ENCODE results near the gene SLC22A5. TPM values are rescaled to one million over a fixed set of nuclear protein-coding genes. Genes with fewer than 3 reads are reported as not detected.

The SLC22A5 gene
- total and polyA plus RNA-seq, 10 of the 15 experiments (the other 5 are each of a cell fraction or from before 2014, with no cell fraction given) = 1.1 to 4.4 (median 2.3) TPM

DNA sequence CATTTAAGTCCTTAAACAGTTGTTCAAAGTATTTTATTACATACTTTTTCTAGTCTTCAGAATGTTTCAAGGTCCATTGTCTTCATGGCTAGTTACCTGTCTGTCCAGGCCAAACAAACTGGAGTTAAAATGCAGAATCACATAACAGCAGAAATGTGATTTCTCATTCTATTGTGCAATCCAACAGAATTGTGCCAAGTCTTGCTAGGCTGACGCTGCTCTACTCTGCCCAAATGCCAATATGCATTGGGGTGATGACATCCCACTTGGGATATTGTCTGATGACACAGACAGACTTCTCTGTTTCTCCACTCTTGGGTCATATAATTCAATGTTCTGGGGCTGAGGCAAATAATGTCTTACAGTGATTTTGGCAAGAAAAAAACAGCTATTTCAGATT lies 5.2 kb upstream of the SLC22A5 start:
- Histone ChIP-seq H3K4me2 (ENCODE audit: control insufficient read depth, insufficient read depth) (no peak overlapping the region), H3K27ac (ENCODE audit: control insufficient read depth, insufficient read depth) (no peak overlapping the region), H3K27me3 (replicated peaks in 1 of 2; ENCODE audit: control insufficient read depth in 2 of 2, insufficient read depth in 2 of 2, low read length in 1 of 2) (no peaks in the 10 kb centered on the region), H3K9ac (ENCODE audit: control insufficient read depth, insufficient read depth, low read length) (no peak overlapping the region), H2AFZ (ENCODE audit: control insufficient read depth, low read depth, low read length) (no peak overlapping the region), H3K4me1 (ENCODE audit: control insufficient read depth, insufficient read depth, low read length) (peaks cover 4% of the 10 kb centered on the region), H4K20me1 (ENCODE audit: control insufficient read depth, insufficient read depth) (no peaks in the 10 kb centered on the region), H3K79me2 (ENCODE audit: control insufficient read depth, insufficient read depth, low read length) (no peaks in the 10 kb centered on the region), H3K36me3 (ENCODE audit: control insufficient read depth in 2 of 2, insufficient read depth in 2 of 2, low read length in 1 of 2) (no peaks in the 10 kb centered on the region), H3K4me3 (no peak overlapping the region), H3K9me3 (replicated peaks; ENCODE audit: control insufficient read depth, insufficient read depth, low read length) (no peaks in the 10 kb centered on the region)
- WGBS (ENCODE audit: insufficient coverage, insufficient replicate concordance, low lambda C conversion rate, missing lambda C conversion rate) = 75% methylated on average over 1 of the region's 1 CpG
- BruUV-seq (replicated peaks) = no TSS peak
- ATAC-seq (no peak), DNase-seq (ENCODE audit: low read depth, low spot score) (no peak), FAIRE-seq (no peak)
- intact Hi-C loops (cut with micrococcal nuclease; ENCODE audit: unreplicated experiment) = no loop called here
- ChIA-PET CTCF (interaction anchor here (1.1 to 1.2 kb wide), 2 partner anchors 16 to 18 kb away, joined by 3 read pairs; no protein-coding TSS in a partner anchor), RAD21 (ENCODE audit: unreplicated experiment) (no interaction called here), SMC1A (ENCODE audit: uncharacterized antibody, unreplicated experiment) (interaction anchor here (1.5 kb wide), 1 partner anchor 8 kb away, joined by 3 read pairs; no protein-coding TSS in a partner anchor), POLR2A (no interaction called here)
- in situ Hi-C loops (cut with MboI) = no loop called here
- TF ChIP-seq MTA3 (IDR thresholded peaks at IDR 0.05; ENCODE audit: borderline replicate concordance, low read length) (no peak), CBX3 (IDR thresholded peaks at IDR 0.05; ENCODE audit: borderline replicate concordance, low read depth) (no peak), BMI1 (IDR thresholded peaks at IDR 0.05; ENCODE audit: borderline replicate concordance) (no peak), ZNF622 (IDR thresholded peaks at IDR 0.05) (no peak), PBX3 (IDR thresholded peaks at IDR 0.05; ENCODE audit: insufficient replicate concordance, low read depth, low read length) (no peak)

DNA sequence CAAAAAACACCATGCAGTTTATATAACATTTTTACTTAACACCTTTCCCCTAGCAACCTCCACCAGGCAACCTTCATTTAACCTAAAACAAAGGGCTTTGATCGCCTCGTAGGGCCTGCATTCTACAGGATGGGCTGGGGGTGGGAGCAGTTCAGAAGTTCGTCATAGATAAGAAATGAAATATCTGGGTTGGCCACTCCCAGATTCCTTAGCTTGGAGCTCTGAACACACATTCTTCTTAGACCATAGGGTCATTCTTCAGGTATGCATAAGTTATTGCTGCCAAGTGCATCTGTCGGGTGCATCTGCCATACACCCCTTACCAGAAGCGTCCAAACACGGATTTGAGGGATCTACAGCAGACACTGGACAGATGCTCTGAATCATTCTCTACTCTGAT lies 4.3 kb upstream of the SLC22A5 start:
- no peak for ATAC-seq
- POLR2A ChIA-PET = no interaction called here
- no peak for DNase-seq (ENCODE audit: low read depth, low spot score)
- Histone ChIP-seq H3K9me3 (replicated peaks; ENCODE audit: control insufficient read depth, insufficient read depth, low read length) (no peaks in the 10 kb centered on the region), H3K4me1 (ENCODE audit: control insufficient read depth, insufficient read depth, low read length) (peaks cover 5% of the 10 kb centered on the region), H3K9ac (ENCODE audit: control insufficient read depth, insufficient read depth, low read length) (no peak overlapping the region), H3K79me2 (ENCODE audit: control insufficient read depth, insufficient read depth, low read length) (no peaks in the 10 kb centered on the region), H3K4me2 (ENCODE audit: control insufficient read depth, insufficient read depth) (no peak overlapping the region), H3K4me3 (no peak overlapping the region), H4K20me1 (ENCODE audit: control insufficient read depth, insufficient read depth) (no peaks in the 10 kb centered on the region), H2AFZ (ENCODE audit: control insufficient read depth, low read depth, low read length) (no peak overlapping the region), H3K27ac (ENCODE audit: control insufficient read depth, insufficient read depth) (no peak overlapping the region), H3K36me3 (ENCODE audit: control insufficient read depth in 2 of 2, insufficient read depth in 2 of 2, low read length in 1 of 2) (no peaks in the 10 kb centered on the region), H3K27me3 (replicated peaks in 1 of 2; ENCODE audit: control insufficient read depth in 2 of 2, insufficient read depth in 2 of 2, low read length in 1 of 2) (no peaks in the 10 kb centered on the region; a peak in 1 of 4 replicates)
- SMC1A ChIA-PET (ENCODE audit: uncharacterized antibody, unreplicated experiment) = interaction anchor here (4.6 kb wide), 1 partner anchor 127 kb away, joined by 24 read pairs; no protein-coding TSS in a partner anchor
- no peak for FAIRE-seq
- CTCF ChIA-PET = interaction anchor here (0.5 to 1.1 kb wide), 2 partner anchors 185 to 300 kb away, joined by 3 read pairs; no protein-coding TSS in a partner anchor
- RAD21 ChIA-PET (ENCODE audit: unreplicated experiment) = interaction anchor here (1.0 kb wide), 1 partner anchor 170 kb away, joined by 3 read pairs; no protein-coding TSS in a partner anchor
- BruUV-seq (replicated peaks) = no TSS peak
- 87% methylated on average over 6 of the region's 6 CpGs for WGBS (ENCODE audit: insufficient coverage, insufficient replicate concordance, low lambda C conversion rate, missing lambda C conversion rate)
- in situ Hi-C loops (cut with MboI) (no loop called here), intact Hi-C loops (cut with micrococcal nuclease; ENCODE audit: unreplicated experiment) (no loop called here)
- TF ChIP-seq NFXL1 (IDR thresholded peaks at IDR 0.05; ENCODE audit: borderline replicate concordance) (no peak), NKRF (conservative IDR thresholded peaks at IDR 0.05) (no peak), ESRRA (IDR thresholded peaks at IDR 0.05; ENCODE audit: low read length) (no peak), SMARCA5 (IDR thresholded peaks at IDR 0.05) (no peak), NFIC (IDR thresholded peaks at IDR 0.05; ENCODE audit: low read depth, low read length) (no peak), MXI1 (IDR thresholded peaks at IDR 0.05; ENCODE audit: low read depth, low read length) (no peak), BCL11A (IDR thresholded peaks at IDR 0.05; ENCODE audit: low read depth, low read length) (no peak)
- TF ChIP-seq, protein P1, sequence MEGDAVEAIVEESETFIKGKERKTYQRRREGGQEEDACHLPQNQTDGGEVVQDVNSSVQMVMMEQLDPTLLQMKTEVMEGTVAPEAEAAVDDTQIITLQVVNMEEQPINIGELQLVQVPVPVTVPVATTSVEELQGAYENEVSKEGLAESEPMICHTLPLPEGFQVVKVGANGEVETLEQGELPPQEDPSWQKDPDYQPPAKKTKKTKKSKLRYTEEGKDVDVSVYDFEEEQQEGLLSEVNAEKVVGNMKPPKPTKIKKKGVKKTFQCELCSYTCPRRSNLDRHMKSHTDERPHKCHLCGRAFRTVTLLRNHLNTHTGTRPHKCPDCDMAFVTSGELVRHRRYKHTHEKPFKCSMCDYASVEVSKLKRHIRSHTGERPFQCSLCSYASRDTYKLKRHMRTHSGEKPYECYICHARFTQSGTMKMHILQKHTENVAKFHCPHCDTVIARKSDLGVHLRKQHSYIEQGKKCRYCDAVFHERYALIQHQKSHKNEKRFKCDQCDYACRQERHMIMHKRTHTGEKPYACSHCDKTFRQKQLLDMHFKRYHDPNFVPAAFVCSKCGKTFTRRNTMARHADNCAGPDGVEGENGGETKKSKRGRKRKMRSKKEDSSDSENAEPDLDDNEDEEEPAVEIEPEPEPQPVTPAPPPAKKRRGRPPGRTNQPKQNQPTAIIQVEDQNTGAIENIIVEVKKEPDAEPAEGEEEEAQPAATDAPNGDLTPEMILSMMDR (IDR thresholded peaks at IDR 0.05 in 2 of 3, conservative IDR thresholded peaks at IDR 0.05 in 1 of 3; ENCODE audit: control insufficient read depth in 2 of 3, extremely low read depth in 1 of 3, insufficient read depth in 1 of 3, low read depth in 3 of 3, low read length in 3 of 3) = no peak

Data from GM12878 (cell line).